ENCODE results near the gene EPHA6.

DNA sequence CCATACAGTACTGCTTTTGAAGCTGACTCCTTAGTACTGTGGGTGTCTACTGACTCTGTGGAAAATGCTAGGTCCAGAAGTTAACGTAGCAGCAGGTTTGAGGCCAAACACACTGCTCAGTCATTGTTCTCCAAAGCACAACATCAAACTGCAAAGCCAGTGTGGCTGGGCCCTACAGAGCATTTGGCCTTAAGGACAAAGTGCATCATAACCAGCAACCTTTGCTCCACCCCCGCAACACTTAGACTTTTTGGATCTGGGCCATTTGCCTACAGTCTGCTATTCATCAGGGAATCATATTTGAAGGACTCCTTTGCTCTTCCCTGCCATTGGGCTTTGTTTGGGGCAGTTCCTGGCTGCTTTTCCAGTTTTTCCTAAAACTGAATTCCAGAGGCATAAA is 907.1 kb downstream of the EPHA6 start:
- TF ChIP-seq, protein P1, sequence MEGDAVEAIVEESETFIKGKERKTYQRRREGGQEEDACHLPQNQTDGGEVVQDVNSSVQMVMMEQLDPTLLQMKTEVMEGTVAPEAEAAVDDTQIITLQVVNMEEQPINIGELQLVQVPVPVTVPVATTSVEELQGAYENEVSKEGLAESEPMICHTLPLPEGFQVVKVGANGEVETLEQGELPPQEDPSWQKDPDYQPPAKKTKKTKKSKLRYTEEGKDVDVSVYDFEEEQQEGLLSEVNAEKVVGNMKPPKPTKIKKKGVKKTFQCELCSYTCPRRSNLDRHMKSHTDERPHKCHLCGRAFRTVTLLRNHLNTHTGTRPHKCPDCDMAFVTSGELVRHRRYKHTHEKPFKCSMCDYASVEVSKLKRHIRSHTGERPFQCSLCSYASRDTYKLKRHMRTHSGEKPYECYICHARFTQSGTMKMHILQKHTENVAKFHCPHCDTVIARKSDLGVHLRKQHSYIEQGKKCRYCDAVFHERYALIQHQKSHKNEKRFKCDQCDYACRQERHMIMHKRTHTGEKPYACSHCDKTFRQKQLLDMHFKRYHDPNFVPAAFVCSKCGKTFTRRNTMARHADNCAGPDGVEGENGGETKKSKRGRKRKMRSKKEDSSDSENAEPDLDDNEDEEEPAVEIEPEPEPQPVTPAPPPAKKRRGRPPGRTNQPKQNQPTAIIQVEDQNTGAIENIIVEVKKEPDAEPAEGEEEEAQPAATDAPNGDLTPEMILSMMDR (IDR thresholded peaks at IDR 0.05), result no peak
- TF ChIP-seq POLR2A (IDR thresholded peaks at IDR 0.05), result no peak
